GM23338 (cell line): Measurements from ENCODE around the gene ATP6V0A4. TPM values are rescaled to one million over a fixed set of nuclear protein-coding genes. Genes with fewer than 3 reads are reported as not detected.

Experiments
- ATAC-seq: fragments of 200-7000 bp; cut with Tn5 transposase; 3 replicates; pipeline ENCODE4 v1.9.1; 2020
- DNase-seq: peaks from one replicate; pipeline ENCODE4 v3.0.0-alpha.2; 2015; ENCODE audit warnings: low spot score
- H2AFZ ChIP-seq: fragments of 200-600 bp; sonication (generic); 2 replicates; pipeline ENCODE4 v1.8.0; 2016; ENCODE audit warnings: antibody characterized with exemption, mild to moderate bottlenecking, moderate library complexity
- H3F3A ChIP-seq: fragments of 200-600 bp; sonication (generic); replicated peaks from 2 replicates; pipeline ENCODE4 v1.8.0; 2017; ENCODE audit warnings: antibody characterized with exemption, mixed run types, low read depth
- H3K27ac ChIP-seq: fragments of 200-600 bp; sonication (generic); 2 replicates; pipeline ENCODE4 v1.6.1; 2016; ENCODE audit warnings: low read depth
- H3K27me3 ChIP-seq: fragments of 200-600 bp; sonication (generic); 2 replicates; pipeline ENCODE4 v1.8.0; 2016; ENCODE audit warnings: mild to moderate bottlenecking, mixed run types, moderate library complexity; ENCODE audit not compliant: insufficient read depth
- H3K36me3 ChIP-seq: fragments of 200-600 bp; sonication (generic); 2 replicates; pipeline ENCODE4 v1.8.0; 2016; ENCODE audit warnings: mild to moderate bottlenecking; ENCODE audit not compliant: insufficient read depth
- H3K4me1 ChIP-seq: fragments of 200-600 bp; sonication (generic); 2 replicates; pipeline ENCODE4 v1.8.0; 2016; ENCODE audit warnings: mild to moderate bottlenecking, moderate library complexity; ENCODE audit not compliant: insufficient read depth
- H3K4me2 ChIP-seq: fragments of 200-600 bp; sonication (generic); 2 replicates; pipeline ENCODE4 v1.7.1; 2017; ENCODE audit warnings: mixed run types
- H3K4me3 ChIP-seq: fragments of 200-600 bp; sonication (generic); 2 replicates; pipeline ENCODE4 v1.6.1; 2016; ENCODE audit warnings: mixed run types
- H3K79me2 ChIP-seq: fragments of 200-600 bp; sonication (generic); replicated peaks from 2 replicates; pipeline ENCODE4 v1.8.0; 2017; ENCODE audit warnings: mild to moderate bottlenecking; ENCODE audit not compliant: insufficient read depth
- H3K9me2 ChIP-seq: fragments of 200-600 bp; sonication (generic); 2 replicates; pipeline ENCODE4 v1.8.0; 2017; ENCODE audit not compliant: insufficient read depth
- H4K20me1 ChIP-seq: fragments of 200-600 bp; sonication (generic); replicated peaks from 2 replicates; pipeline ENCODE4 v1.8.0; 2017; ENCODE audit warnings: mild to moderate bottlenecking; ENCODE audit not compliant: insufficient read depth
- H3K27ac Mint-ChIP-seq: 2 replicates; pipeline ENCODE4 v1.8.0; 2020; ENCODE audit warnings: inconsistent platforms, mild to moderate bottlenecking, moderate library complexity, mixed read lengths
- H3K27me3 Mint-ChIP-seq: 3 replicates; pipeline ENCODE4 v1.8.0; 2022; ENCODE audit warnings: low read depth, mild to moderate bottlenecking, moderate library complexity, mixed read lengths, inconsistent platforms; ENCODE audit not compliant: insufficient read depth, poor library complexity
- H3K36me3 Mint-ChIP-seq: 3 replicates; pipeline ENCODE4 v1.8.0; 2021; ENCODE audit warnings: low read depth, mild to moderate bottlenecking, inconsistent platforms, moderate library complexity, mixed read lengths
- H3K4me1 Mint-ChIP-seq: 3 replicates; pipeline ENCODE4 v1.8.0; 2020; ENCODE audit warnings: mild to moderate bottlenecking, inconsistent platforms, mixed read lengths
- H3K4me3 Mint-ChIP-seq: 3 replicates; pipeline ENCODE4 v1.8.0; 2021; ENCODE audit warnings: moderate library complexity, mild to moderate bottlenecking, inconsistent platforms, mixed read lengths
- H3K9me3 Mint-ChIP-seq: 3 replicates; pipeline ENCODE4 v1.8.0; 2020; ENCODE audit warnings: moderate library complexity, mild to moderate bottlenecking, inconsistent platforms, mixed read lengths
- CTCF ChIP-seq, 2 experiments: fragments of 200-600 bp in 1 of 2; sonication (generic) in 1 of 2; conservative IDR thresholded peaks; 2 replicates each; pipeline versions ENCODE4 v1.5.1 to v1.6.1; 2016 to 2017; ENCODE audit warnings: antibody characterized with exemption in 2 of 2, low read depth in 2 of 2, mild to moderate bottlenecking in 2 of 2, moderate library complexity in 1 of 2
- ETS1 ChIP-seq: IDR thresholded peaks from 2 replicates; pipeline ENCODE4 v1.6.1; 2016; ENCODE audit warnings: antibody characterized with exemption
- EZH2 ChIP-seq: fragments of 200-600 bp; sonication (generic); IDR thresholded peaks from one replicate; pipeline ENCODE4 v1.8.0; 2017; ENCODE audit warnings: antibody characterized with exemption, mild to moderate bottlenecking, low read depth; ENCODE audit not compliant: unreplicated experiment
- EZH2phosphoT487 ChIP-seq: fragments of 200-600 bp; sonication (generic); IDR thresholded peaks from one replicate; pipeline ENCODE4 v1.8.1; 2018; ENCODE audit warnings: antibody characterized with exemption; ENCODE audit not compliant: unreplicated experiment
- JUNB ChIP-seq: IDR thresholded peaks from one replicate; pipeline ENCODE4 v1.6.1; 2016; ENCODE audit warnings: antibody characterized with exemption; ENCODE audit not compliant: unreplicated experiment
- POLR2AphosphoS5 ChIP-seq: IDR thresholded peaks from 2 replicates; pipeline ENCODE4 v1.6.1; 2016; ENCODE audit warnings: antibody characterized with exemption, low read depth
- STAT1 ChIP-seq: IDR thresholded peaks from one replicate; pipeline ENCODE4 v1.6.1; 2016; ENCODE audit warnings: antibody characterized with exemption; ENCODE audit not compliant: unreplicated experiment
- ZNF114 ChIP-seq: fragments of 250-450 bp; sonication (Bioruptor Pico); IDR thresholded peaks from 2 replicates; pipeline ENCODE4 v1.5.0; 2020; ENCODE audit warnings: mild to moderate bottlenecking, moderate library complexity
- ZNF331 ChIP-seq: fragments of 250-450 bp; sonication (Bioruptor Pico); IDR thresholded peaks from 2 replicates; pipeline ENCODE4 v1.5.0; 2020; ENCODE audit warnings: low read depth, mild to moderate bottlenecking, moderate library complexity
- ZNF462 ChIP-seq: fragments of 250-450 bp; sonication (Bioruptor Pico); IDR thresholded peaks from 2 replicates; pipeline ENCODE4 v1.5.0; 2020; ENCODE audit warnings: mild to moderate bottlenecking, moderate library complexity
- polyA plus RNA-seq: library from polyadenylated mRNA; unstranded; fragments of >200 nt; fragmentation: Nextera tagmentation; extraction: Ambion mirVana; gene quantifications from 2 replicates; pipeline ENCODE4 v1.2.1, GENCODE V29; 2016
- total RNA-seq: library from RNA; depleted of rRNA; stranded (reverse); fragments of >200 nt; shearing (Covaris generic); gene quantifications from 2 replicates; pipeline ENCODE4 v1.2.3, GENCODE V29; 2014

The ATP6V0A4 gene
- total and polyA plus RNA-seq, 2 experiments from 2014 or later, result 0.10 to 1.3 TPM

- TF ChIP-seq ETS1 (no peak), EZH2phosphoT487 (no peak), CTCF (conservative IDR thresholded peaks at IDR 0.05; ENCODE audit: low read depth in 2 of 2) (no peak), STAT1 (no peak), ZNF331 (CRISPR knock-in tag) (no peak)
These were observed 87.2 kb downstream of the ATP6V0A4 start (continued) for GRCh38 chr7:138710536-138711385.

- Histone ChIP-seq H3K27me3 (no peaks in the 10 kb centered on the region), H3K79me2 (no peaks in the 10 kb centered on the region), H3K9me2 (no peaks in the 10 kb centered on the region), H3K4me2 (no peak overlapping the region), H3K4me3 (no peak overlapping the region), H3K4me1 (no peaks in the 10 kb centered on the region), H3K36me3 (no peaks in the 10 kb centered on the region), H3F3A (no peaks in the 10 kb centered on the region), H2AFZ (no peak overlapping the region), H4K20me1 (no peaks in the 10 kb centered on the region), H3K27ac (no peak overlapping the region)
- Mint-ChIP-seq H3K27me3 (no peaks in the 10 kb centered on the region), H3K4me1 (no peaks in the 10 kb centered on the region), H3K9me3 (peaks cover 3% of the 10 kb centered on the region; the same call in 2 of the 3 replicates), H3K27ac (no peak overlapping the region), H3K4me3 (no peak overlapping the region), H3K36me3 (no peaks in the 10 kb centered on the region)
- ATAC-seq (no peak), DNase-seq (no peak)
- TF ChIP-seq JUNB (no peak), POLR2AphosphoS5 (no peak), ETS1 (no peak), EZH2 (no peak), ZNF331 (CRISPR knock-in tag) (no peak), ZNF114 (no peak), EZH2phosphoT487 (no peak), STAT1 (no peak), CTCF (conservative IDR thresholded peaks at IDR 0.05; ENCODE audit: low read depth in 2 of 2) (no peak), ZNF462 (no peak)
These were observed 92.8 kb downstream of the ATP6V0A4 start for GRCh38 chr7:138705167-138705566.
